GM13976 (cell line): ENCODE results near the gene TRIM52.

Source experiments
- DNase-seq: peaks from one replicate; pipeline ENCODE4 v3.0.0; 2012; ENCODE audit warnings: low spot score
- in situ Hi-C: fragments of 300-500 bp; cut with MboI; formaldehyde crosslinking; loops from one replicate; pipeline ENCODE4 v1.12.0; 2022; ENCODE audit warnings: low sequenced_read_pairs, mixed read lengths, inconsistent platforms; ENCODE audit not compliant: unreplicated experiment
- TF ChIP-seq, protein P1 (sequence below): IDR thresholded peaks from 2 replicates; pipeline ENCODE4 v1.5.1; 2012; ENCODE audit warnings: borderline replicate concordance, mild to moderate bottlenecking; ENCODE audit not compliant: insufficient read depth; ENCODE audit errors: extremely low read depth, missing control alignments, control extremely low read depth

The TRIM52 gene

GRCh38 chr5:181261320-181262049 lies 542 bp upstream of the TRIM52 start:
- DNase-seq = peak; percentile 77
- in situ Hi-C loops = no loop called here

DNA sequence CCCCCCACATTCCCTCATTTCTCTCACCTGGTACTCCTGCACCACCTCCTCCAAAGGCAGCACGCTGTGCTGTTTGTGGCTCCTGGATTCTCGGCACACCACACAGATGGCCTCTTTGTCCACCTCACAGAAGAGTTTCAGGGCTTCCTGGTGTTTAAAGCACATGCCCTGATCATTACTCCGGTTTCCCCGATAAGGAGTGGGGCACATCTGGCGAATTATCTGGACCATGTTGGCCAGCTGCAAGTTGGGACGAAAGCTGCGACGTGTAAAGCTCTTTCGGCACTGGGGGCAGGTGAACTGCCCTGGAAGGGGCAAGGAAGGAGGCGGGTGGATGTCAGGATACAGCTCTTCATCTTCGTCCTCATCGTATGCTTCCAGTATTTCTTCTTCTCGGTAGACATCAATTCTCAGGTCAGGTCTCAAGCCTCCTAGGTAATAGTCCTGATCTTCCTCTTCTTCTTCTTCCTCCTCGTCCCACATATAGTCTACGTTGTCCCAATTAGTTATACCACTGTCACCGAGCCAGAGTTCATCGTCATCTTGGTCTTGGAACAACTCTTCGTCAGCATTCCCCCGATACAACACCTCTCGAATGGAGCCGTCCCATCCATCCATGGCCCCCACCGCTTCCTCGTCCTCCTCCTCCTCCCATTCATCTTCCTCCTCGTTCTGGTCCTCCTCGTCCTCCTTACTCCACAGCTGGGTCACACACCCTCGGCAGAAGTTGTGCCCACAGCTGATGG lies 796 bp downstream of the TRIM52 start:
- TF ChIP-seq, protein P1, sequence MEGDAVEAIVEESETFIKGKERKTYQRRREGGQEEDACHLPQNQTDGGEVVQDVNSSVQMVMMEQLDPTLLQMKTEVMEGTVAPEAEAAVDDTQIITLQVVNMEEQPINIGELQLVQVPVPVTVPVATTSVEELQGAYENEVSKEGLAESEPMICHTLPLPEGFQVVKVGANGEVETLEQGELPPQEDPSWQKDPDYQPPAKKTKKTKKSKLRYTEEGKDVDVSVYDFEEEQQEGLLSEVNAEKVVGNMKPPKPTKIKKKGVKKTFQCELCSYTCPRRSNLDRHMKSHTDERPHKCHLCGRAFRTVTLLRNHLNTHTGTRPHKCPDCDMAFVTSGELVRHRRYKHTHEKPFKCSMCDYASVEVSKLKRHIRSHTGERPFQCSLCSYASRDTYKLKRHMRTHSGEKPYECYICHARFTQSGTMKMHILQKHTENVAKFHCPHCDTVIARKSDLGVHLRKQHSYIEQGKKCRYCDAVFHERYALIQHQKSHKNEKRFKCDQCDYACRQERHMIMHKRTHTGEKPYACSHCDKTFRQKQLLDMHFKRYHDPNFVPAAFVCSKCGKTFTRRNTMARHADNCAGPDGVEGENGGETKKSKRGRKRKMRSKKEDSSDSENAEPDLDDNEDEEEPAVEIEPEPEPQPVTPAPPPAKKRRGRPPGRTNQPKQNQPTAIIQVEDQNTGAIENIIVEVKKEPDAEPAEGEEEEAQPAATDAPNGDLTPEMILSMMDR = no peak
- no peak for DNase-seq
- in situ Hi-C loops = no loop called here

More at GRCh38 chr5:181261320-181262049, 542 bp upstream of the TRIM52 start:
- TF ChIP-seq, protein P1 = no peak

DNA sequence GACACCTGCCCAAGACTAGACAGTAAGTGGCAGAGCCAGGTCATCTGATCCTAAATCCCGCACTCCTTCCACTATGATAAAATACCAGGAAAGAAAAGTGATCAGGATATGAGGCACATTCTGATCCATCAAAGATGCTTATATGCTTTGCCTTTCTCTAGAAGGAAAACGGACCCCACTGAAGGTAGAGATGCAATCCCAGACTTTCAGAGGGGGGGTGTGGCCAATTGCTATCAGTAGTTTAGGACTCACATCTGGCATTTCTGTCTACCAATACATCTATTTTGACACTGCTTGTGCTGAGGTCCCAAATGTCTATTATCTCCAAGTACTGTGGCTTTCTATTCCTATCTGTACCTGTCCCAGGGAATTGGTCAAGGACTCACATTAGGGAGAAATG lies 1.7 kb downstream of the TRIM52 start:
- in situ Hi-C loops = no loop called here
- TF ChIP-seq, protein P1 = no peak
- DNase-seq = no peak

DNA sequence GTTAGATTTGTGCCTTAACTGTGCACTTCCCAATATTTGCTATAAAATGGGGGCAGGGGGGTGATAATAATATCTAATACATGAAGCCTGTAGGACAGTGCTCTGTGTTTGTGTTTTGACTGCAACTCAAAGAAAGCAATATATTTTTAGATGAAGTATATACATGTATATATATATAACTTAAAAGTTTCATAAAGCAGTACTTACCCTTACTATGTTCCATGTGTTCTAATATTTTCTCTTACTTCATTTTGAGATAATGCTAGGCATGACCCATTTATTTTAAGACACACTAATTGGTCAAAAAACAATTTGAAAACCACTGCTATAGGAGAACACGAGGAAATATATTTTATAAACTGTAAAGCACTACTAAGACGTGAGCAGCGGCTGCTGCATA lies 2.4 kb downstream of the TRIM52 start:
- in situ Hi-C loops = no loop called here
- no peak for DNase-seq
- TF ChIP-seq, protein P1 = no peak

- no peak for DNase-seq
- in situ Hi-C loops = no loop called here
- TF ChIP-seq, protein P1 = no peak
These were observed 4.9 kb downstream of the TRIM52 start for GRCh38 chr5:181255836-181256578.

DNA sequence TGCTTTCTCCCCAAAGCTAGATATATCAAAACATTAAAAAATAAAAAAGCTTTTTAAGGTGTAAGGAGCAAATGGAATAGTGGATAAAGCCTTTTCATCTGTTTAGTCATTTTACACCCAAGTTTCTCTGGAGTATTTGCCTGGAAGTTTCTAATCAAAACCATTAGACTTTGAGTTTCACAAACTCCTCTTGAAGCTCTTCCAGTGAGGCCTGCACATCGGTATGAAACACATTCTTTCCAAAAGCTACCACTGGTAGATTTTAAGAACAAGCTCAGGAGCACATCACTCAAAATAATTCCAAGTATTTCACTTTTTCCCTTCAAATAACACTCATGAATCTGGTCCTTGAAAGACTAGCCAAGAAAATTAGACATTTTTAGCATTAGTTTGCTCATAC lies 5.7 kb downstream of the TRIM52 start:
- DNase-seq = no peak
- TF ChIP-seq, protein P1 = no peak
- in situ Hi-C loops = no loop called here
